Measurements from ENCODE around the gene TPGS1.

Gene TPGS1, protein sequence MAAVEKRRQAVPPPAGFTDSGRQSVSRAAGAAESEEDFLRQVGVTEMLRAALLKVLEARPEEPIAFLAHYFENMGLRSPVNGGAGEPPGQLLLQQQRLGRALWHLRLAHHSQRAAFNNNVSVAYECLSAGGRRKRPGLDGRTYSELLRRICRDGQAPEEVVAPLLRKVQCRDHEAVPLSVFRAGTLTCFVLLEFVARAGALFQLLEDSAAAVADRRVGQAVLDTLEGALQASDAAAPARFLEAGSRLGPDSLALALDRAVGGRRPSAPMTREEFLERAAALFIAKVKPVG

GRCh38 chr19:507286-508203 lies at the start of gene TPGS1:
TPGS1 (plus strand) TSS chr19:507497; CDS start chr19:507507, 10 bp downstream.
- DNase-seq (ENCODE audit: low spot score) = peak; percentile 55

- DNase-seq (ENCODE audit: low spot score) = no peak
These were observed 49.7 kb upstream of the TPGS1 start for GRCh38 chr19:457636-458035.

GRCh38 chr19:458091-459042 lies 48.9 kb upstream of the TPGS1 start:
- DNase-seq (ENCODE audit: low spot score) = no peak

DNA sequence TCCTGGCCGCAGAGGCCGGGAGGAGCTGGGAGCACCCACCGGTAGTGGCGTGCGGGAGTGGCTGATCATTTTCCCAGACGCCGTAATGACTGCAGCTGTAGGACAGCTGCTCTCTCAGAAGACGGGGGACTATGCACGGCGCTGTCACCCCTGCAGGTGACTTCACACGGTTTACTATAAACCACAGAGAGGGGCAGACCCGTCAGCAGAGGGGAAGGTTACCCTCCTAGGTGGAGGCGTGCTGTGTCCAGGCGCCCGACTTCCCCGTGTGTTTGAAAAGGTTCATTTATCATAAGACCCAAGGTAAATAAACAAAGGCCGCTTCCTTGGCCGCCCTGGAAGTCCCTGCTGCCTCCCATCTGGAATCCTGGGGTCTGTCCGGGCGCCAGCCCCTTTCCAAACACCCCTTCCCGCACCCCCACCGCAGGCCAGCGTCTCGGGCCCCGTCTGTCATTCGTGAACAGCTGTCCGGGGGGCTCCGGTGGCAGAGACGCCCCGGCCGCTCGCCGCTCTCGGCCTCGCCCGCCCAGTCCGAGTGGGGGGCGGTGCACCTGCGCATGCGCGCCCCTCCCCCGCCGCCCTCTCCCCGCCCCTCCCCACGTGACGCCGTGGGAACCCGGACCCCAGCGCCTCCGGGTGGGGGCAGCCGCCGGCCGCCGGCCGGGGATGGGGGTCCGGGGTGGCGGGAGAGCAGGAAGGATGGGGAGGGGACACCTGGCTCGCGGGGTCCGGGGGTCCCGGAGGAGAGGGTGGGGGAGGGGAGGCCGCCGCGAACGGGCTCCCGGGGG lies 47.4 kb upstream of the TPGS1 start:
- no peak for DNase-seq (ENCODE audit: low spot score)

DNA sequence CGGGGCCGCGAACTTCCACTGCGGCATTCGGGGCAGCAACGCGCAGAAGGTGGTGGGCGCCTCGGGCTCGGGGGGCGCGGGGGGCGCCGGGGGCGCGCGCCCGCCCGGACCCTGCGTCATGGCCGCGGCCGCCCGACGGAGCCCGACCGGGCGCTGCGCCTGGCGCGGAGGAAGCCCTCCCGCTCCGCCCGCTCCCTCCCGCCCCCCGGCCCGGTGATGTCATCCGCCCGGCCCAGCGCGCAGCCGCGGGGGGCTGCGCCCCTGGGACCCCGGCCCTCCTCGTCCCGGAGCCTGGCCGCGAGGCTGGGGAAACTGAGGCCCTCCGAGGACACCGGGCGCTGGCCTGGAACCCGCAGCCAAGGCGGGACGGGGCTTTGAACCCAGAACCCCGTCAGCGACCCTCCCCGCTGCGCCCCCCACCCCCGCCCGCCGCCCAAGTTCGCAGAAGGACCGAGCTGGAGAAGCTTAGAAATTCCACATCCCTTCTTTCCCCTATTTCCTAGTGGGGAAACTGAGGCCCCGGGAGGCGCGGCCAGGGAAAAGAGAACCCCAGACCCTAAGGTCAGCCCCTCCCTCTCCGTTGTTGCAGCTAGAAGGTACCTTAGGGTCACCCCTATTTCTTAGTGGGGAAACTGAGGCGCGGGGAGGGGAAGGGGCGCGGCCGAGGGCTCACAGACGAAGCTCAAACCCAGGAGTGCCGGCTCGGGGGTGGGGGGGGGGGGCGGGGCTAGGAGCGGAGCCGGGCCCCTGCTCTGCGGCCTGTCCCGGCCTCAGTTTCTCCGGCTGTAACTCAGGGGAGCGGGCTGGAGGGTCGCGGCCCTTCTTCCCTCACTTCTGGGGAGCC lies 46.2 kb upstream of the TPGS1 start, which contains the start of gene SHC2:
Gene SHC2 (minus strand): TSS at position 157 of the 844 bp plus-strand sequence. CDS start 37 bp downstream, at position 120.
- no peak for DNase-seq (ENCODE audit: low spot score)

GRCh38 chr19:461721-462551 lies 45.4 kb upstream of the TPGS1 start:
- DNase-seq (ENCODE audit: low spot score) = no peak

- DNase-seq (ENCODE audit: low spot score) = no peak
These were observed 43.7 kb upstream of the TPGS1 start for GRCh38 chr19:463483-464207.

- no peak for DNase-seq (ENCODE audit: low spot score)
These were observed 43.1 kb upstream of the TPGS1 start for GRCh38 chr19:464208-464545.

DNA sequence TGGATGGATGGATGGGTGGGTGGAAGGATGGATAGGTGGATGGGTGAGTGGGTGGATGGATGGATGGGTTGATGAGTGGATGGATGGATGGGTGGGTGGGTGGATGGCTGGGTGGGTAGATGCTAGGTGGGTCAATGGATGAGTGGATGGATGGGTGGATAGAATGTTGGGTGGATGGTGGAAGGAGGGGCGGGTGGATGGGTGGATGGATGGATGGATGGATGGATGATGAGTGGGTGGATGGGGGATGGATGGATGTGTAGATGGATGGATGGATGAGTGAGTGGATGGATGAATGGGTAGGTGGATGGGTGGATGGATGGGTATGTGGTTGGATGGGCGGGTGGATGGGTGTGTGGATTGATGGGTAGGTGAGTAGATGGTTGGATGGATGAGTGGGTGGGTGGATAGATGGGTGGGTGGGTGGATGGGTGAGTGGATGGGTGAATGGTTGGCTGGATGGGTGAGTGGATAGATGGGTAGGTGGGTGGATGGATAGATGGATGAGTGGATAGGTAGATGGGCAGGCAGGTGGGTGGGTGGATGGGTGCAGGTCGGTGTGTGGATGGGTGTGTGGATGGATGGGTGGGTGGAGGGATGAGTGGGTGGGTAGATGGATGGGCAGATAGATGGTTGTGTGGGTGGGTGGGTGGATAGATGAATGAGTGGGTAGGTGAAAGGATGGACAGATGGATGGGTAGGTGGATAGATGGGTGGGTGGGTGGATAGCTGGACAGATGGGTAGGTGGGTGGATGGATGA lies 42.1 kb upstream of the TPGS1 start:
- DNase-seq (ENCODE audit: low spot score) = no peak

DNA sequence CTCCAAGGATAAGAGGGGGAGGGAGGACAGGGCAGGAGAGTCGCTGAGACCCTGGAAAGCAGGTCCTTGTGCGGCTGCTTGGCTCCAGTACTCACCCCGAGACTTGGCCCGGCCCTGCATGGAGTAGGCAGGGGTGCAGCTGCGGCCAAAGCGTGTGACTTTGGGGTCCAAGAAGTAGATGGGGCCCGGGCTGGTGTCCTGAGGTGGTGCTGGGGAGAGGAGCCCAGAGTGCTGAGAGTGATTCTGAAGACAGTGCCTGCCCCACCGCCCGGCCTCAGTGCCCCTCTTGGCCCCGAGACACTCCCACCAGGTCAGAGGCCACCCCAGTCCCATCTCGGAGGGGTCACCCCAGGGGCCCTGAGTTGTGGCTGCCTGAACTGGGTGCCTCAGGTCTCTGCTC lies 39.7 kb upstream of the TPGS1 start:
- DNase-seq (ENCODE audit: low spot score) = no peak

- no peak for DNase-seq (ENCODE audit: low spot score)
These were observed 38.6 kb upstream of the TPGS1 start for GRCh38 chr19:468587-469256.

DNA sequence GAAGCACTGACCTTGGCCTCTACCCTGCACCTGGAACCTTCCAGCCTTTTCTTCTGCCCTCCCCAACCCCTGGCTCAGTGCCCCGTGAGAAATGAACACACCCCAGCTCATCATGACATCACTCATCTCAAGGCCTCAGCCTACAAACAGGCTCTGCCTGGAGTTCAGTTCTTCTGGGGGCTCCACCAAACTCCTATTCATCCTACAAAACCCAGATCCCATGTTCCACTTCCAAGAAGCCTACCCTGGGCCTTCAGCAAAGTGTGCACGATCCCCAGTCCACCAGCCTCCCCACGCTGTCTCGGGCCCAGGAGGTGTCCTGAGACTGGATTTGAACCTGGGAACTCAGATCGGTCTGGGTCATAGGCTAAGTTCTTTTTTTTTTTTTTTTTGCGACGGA lies 37.5 kb upstream of the TPGS1 start:
- DNase-seq (ENCODE audit: low spot score) = no peak

DNA sequence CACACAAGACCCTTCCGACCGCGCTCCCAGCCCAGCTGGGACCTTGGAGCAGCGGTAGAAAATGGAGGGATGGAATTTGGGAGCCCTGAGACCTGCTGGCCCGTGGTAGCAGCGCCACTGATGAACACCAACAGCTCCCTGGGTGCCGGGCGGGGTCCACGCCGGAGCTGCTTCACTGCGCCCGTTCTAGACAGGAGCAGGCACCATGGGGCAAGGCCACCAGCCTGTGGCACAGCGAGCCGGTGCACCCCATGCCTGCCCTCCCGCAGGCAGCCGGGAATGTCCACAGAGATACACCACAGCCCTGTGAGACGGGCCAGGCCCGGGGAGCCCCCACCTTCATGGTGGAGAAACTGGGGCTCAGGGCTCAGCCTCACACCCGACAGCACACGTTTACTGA lies 36.6 kb upstream of the TPGS1 start:
- no peak for DNase-seq (ENCODE audit: low spot score)

DNA sequence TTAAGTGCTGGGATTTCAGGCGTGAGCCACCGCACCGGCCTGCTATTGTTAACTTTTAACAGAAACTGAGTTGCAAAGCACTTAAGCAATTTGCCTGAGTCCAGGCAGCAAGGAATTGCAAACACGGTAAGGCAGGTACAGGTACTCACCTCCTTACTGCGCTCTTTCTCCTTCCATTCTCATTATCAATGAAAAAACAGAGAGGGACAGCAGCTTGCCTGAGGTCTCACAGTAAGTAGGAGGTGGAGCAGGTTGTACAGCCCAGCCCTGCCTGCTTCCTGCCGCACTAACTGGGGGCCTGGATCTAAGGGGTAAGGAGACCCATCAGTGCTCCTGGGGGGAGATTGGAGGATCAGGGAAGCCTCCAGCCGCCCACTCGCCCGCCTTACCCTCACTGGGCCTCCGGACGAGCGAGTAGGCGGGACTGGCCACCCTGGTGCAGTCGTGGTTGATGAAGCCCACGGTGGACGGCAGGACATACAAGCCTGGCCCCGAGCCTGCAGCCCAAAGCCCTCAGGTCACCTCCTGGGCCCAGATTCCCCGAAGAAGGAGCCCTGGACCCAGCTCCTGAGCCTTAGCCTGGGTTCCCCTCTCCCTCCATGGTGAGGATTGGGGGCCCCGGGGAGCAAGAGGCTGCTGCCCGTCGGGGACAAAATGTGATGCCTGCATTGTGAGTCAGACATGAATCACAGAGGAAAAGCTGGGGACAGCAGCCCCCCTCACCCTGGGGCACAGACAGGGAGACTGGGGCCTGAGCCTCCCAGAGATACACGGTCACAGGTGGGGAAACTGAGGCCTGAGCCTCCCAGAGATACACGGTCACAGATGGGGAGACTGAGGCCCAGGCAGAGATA lies 35.1 kb upstream of the TPGS1 start:
- DNase-seq (ENCODE audit: low spot score) = no peak

- no peak for DNase-seq (ENCODE audit: low spot score)
These were observed 32.9 kb upstream of the TPGS1 start for GRCh38 chr19:474126-475078.

Data from COLO829 (cell line).